A673 (cell line): ENCODE measurements around the gene HLA-DQA1. TPM values are rescaled to one million over a fixed set of nuclear protein-coding genes. Genes with fewer than 3 reads are reported as not detected.

Source experiments
- BruUV-seq: library from RNA; stranded (reverse); fragments of 400-500 nt; replicated peaks from 2 replicates; lab custom pipeline; 2021; lab: Mats Ljungman, UMichigan
- CTCF ChIA-PET: fragments of 300-600 bp; sonication (Branson Sonifier 250); formaldehyde crosslinking; loops from one replicate; lab custom pipeline; 2022; ENCODE audit warnings: antibody characterized with exemption; lab: Charles Lee
- POLR2A ChIA-PET: fragments of 300-600 bp; sonication (Branson Sonifier 250); formaldehyde crosslinking; loops from one replicate; lab custom pipeline; 2022; ENCODE audit warnings: antibody characterized with exemption; ENCODE audit not compliant: low non-redundant PET; lab: Charles Lee
- DNase-seq: peaks from one replicate; pipeline ENCODE4 v3.0.0-alpha.2; 2015; ENCODE audit warnings: low spot score
- H3K27ac ChIP-seq: fragments of 200-600 bp; sonication (generic); 2 replicates; pipeline ENCODE4 v1.5.1; 2016; ENCODE audit warnings: mixed run types, low read depth, mild to moderate bottlenecking, mixed read lengths, antibody characterized with exemption, low read length; ENCODE audit not compliant: poor library complexity, severe bottlenecking
- H3K27me3 ChIP-seq: fragments of 200-600 bp; sonication (generic); replicated peaks from 2 replicates; pipeline ENCODE4 v1.6.1; 2017; ENCODE audit warnings: mixed run types, low read depth, mild to moderate bottlenecking, mixed read lengths, antibody characterized with exemption, low read length; ENCODE audit not compliant: insufficient read depth, poor library complexity
- H3K36me3 ChIP-seq: fragments of 200-600 bp; sonication (generic); 2 replicates; pipeline ENCODE4 v1.6.1; 2016; ENCODE audit warnings: mixed run types, mild to moderate bottlenecking, mixed read lengths, antibody characterized with exemption, low read length; ENCODE audit not compliant: insufficient read depth, poor library complexity, severe bottlenecking
- H3K4me1 ChIP-seq: fragments of 200-600 bp; sonication (generic); 2 replicates; pipeline ENCODE4 v1.6.1; 2017; ENCODE audit warnings: mixed run types, mild to moderate bottlenecking, mixed read lengths, antibody characterized with exemption, low read length; ENCODE audit not compliant: insufficient read depth, poor library complexity, severe bottlenecking
- H3K4me3 ChIP-seq: fragments of 200-600 bp; sonication (generic); 2 replicates; pipeline ENCODE4 v1.5.1; 2016; ENCODE audit warnings: low read depth, mixed run types, mild to moderate bottlenecking, mixed read lengths, low read length; ENCODE audit not compliant: poor library complexity, severe bottlenecking
- H3K9me3 ChIP-seq: fragments of 200-600 bp; sonication (generic); 2 replicates; pipeline ENCODE4 v1.6.1; 2016; ENCODE audit warnings: mixed run types, low read depth, mild to moderate bottlenecking, mixed read lengths, antibody characterized with exemption, low read length; ENCODE audit not compliant: poor library complexity, severe bottlenecking
- EZH2 ChIP-seq: fragments of 200-600 bp; sonication (generic); IDR thresholded peaks from 2 replicates; pipeline ENCODE4 v1.6.1; 2017; ENCODE audit warnings: borderline replicate concordance, low read depth, mild to moderate bottlenecking, mixed read lengths, antibody characterized with exemption, low read length; ENCODE audit not compliant: poor library complexity, severe bottlenecking
- intact Hi-C: fragments of 100-400 bp; cut with micrococcal nuclease; formaldehyde crosslinking; loops from one replicate; pipeline ENCODE4 v1.10.0; 2022; ENCODE audit not compliant: unreplicated experiment
- total RNA-seq: library from RNA; stranded (reverse); gene quantifications from 2 replicates; pipeline ENCODE4 v1.2.3, GENCODE V29; 2021
- TF ChIP-seq, protein P1 (sequence below): fragments of 300-800, 200-600 bp; sonication (generic); conservative IDR thresholded peaks from 2 replicates; pipeline ENCODE4 v1.5.1; 2017; ENCODE audit warnings: low read depth, mild to moderate bottlenecking, antibody characterized with exemption, low read length, moderate library complexity, mixed read lengths

Gene HLA-DQA1
- total RNA-seq, 1 experiment from 2014 or later = not detected

DNA sequence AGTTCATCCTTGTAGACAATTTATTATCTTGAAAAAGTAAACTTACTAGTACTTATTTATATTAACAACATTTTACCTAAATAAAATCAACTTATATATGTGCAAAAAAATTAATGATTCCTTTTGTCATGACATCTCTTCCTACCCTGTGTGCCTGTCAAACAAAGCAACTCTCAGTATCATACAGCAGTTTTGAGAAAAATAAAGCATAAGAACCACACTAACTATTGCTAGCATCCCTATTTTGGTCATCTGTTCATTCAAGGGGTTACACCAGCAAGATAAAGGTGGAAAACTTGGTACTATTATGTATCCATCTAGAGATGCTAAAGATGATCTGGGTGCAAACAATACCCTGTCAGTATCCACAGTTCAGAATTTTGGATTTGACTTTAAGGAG is 40.2 kb upstream of the HLA-DQA1 start:
- ChIA-PET CTCF (no interaction called here), POLR2A (no interaction called here)
- H3K27me3 ChIP-seq = no peaks in the 10 kb centered on the region
- no peaks in the 10 kb centered on the region for H3K36me3 ChIP-seq
- no TSS peak for BruUV-seq
- H3K4me1 ChIP-seq = no peaks in the 10 kb centered on the region
- intact Hi-C loops = no loop called here
- TF ChIP-seq, protein P1, sequence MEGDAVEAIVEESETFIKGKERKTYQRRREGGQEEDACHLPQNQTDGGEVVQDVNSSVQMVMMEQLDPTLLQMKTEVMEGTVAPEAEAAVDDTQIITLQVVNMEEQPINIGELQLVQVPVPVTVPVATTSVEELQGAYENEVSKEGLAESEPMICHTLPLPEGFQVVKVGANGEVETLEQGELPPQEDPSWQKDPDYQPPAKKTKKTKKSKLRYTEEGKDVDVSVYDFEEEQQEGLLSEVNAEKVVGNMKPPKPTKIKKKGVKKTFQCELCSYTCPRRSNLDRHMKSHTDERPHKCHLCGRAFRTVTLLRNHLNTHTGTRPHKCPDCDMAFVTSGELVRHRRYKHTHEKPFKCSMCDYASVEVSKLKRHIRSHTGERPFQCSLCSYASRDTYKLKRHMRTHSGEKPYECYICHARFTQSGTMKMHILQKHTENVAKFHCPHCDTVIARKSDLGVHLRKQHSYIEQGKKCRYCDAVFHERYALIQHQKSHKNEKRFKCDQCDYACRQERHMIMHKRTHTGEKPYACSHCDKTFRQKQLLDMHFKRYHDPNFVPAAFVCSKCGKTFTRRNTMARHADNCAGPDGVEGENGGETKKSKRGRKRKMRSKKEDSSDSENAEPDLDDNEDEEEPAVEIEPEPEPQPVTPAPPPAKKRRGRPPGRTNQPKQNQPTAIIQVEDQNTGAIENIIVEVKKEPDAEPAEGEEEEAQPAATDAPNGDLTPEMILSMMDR = no peak
- no peak for TF ChIP-seq EZH2
- no peaks in the 10 kb centered on the region for H3K9me3 ChIP-seq
- no peak for DNase-seq
- no peak overlapping the region for H3K4me3 ChIP-seq
- H3K27ac ChIP-seq = no peak overlapping the region

DNA sequence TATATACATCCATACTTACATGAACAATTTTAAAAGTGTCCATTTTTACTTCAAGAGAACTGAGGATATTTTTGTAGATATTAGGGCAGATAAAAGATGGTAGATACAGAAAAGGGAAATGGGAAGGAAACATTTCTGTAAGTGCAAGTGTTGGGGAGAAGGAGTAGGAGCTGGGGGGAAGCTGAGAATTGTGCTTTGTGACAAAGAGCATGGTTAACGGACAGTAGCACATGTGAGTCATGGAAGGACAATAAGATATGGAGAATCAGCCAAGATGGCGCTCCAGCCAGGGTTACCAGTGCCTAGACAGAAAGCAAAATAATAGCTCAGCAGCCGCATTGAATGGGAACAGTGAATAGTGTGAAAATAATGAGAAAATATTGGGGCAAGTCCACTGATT is 34.8 kb upstream of the HLA-DQA1 start:
- H3K27me3 ChIP-seq = no peaks in the 10 kb centered on the region
- no peaks in the 10 kb centered on the region for H3K9me3 ChIP-seq
- CTCF ChIA-PET = no interaction called here
- POLR2A ChIA-PET = no interaction called here
- no peak overlapping the region for H3K27ac ChIP-seq
- DNase-seq = no peak
- no peaks in the 10 kb centered on the region for H3K36me3 ChIP-seq
- no peak overlapping the region for H3K4me3 ChIP-seq
- no peaks in the 10 kb centered on the region for H3K4me1 ChIP-seq
- intact Hi-C loops = no loop called here
- no peak for TF ChIP-seq EZH2
- TF ChIP-seq, protein P1 = no peak
- no TSS peak for BruUV-seq

DNA sequence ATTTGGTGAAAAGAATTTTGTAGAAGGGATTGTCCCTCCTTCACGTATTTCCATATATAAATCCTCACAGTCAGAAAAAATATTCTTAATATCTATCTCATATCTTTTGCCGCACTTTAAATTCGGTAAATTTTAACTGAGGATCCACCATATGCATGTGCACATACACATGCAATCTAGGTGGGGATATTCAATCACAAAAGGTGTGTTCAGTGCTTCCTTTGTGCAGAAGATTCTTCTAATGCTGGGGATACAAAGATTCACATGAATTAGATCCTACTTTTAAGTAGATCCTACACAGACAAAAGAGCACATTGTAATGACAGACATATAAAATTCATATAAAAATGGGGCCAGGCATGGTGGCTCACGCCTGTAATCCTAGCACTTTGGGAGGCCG is 34.0 kb upstream of the HLA-DQA1 start:
- no peak overlapping the region for H3K4me3 ChIP-seq
- no peak for DNase-seq
- H3K27me3 ChIP-seq = no peaks in the 10 kb centered on the region
- POLR2A ChIA-PET = no interaction called here
- BruUV-seq = no TSS peak
- no peak overlapping the region for H3K27ac ChIP-seq
- intact Hi-C loops = no loop called here
- no peaks in the 10 kb centered on the region for H3K9me3 ChIP-seq
- CTCF ChIA-PET = no interaction called here
- TF ChIP-seq, protein P1 = no peak
- no peak for TF ChIP-seq EZH2
- no peaks in the 10 kb centered on the region for H3K36me3 ChIP-seq
- H3K4me1 ChIP-seq = no peaks in the 10 kb centered on the region
